Right hindlimb (tissue), 1 donor: ENCODE measurements around the gene KLK8.
"Not testable (repeated sequence)": the region's sequence is repeated elsewhere in the genome, so short reads cannot be mapped to it uniquely, and the experiment has no call there.

Experiments
- DNase-seq: peaks from one replicate; pipeline ENCODE4 v3.0.0-alpha.2; 2018

Gene KLK8

GRCh38 chr19:51016798-51017683, 15.6 kb upstream of the KLK8 start:
- no peak for DNase-seq

DNA sequence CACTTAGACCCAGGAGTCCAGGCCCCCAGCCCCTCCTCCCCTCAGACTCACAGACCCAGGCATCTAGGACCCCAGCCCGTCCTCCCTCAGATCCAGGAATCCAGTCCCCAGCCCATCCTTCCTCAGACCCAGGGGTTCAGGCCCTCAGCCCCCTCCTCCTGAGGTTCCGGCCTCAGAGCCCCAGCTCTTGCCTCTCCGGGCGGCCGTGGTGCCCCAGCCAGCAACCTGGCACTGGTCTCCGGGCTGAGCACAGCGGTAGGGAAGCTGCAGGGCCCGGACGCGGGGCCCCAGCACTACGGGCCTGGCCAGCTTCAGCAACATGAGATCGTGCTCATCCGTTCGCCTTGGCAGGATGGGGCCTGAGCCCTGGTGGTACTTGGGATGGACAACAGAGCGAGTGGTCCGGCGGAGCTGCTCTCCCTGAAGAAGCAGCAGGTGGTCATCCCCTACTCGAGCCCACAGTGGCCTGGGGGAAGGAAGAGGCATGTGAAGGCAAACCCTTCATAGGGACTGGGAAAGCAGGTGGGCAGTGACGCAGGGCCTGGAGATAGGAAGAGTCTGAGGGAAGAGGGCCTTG, 14.4 kb upstream of the KLK8 start:
- no peak for DNase-seq

DNA sequence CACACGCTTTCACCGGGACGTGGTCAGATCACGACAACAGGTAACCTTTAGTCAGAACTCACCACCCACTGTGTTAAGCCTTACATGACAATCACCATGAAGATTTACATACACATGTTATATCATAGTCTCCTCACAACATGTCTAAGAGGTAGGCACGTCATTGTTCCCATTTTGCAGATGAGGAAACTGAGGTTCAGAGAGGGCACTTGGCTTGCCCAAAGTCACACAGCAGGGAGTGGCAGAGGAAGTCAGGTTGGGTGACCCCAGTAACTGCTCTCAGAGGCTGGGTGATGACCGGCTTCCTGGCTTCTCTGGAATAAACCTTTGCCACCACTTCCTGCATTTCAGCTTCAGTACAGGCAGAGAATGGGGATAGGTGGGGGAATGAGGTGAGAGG, 12.8 kb upstream of the KLK8 start:
- DNase-seq = no peak

DNA sequence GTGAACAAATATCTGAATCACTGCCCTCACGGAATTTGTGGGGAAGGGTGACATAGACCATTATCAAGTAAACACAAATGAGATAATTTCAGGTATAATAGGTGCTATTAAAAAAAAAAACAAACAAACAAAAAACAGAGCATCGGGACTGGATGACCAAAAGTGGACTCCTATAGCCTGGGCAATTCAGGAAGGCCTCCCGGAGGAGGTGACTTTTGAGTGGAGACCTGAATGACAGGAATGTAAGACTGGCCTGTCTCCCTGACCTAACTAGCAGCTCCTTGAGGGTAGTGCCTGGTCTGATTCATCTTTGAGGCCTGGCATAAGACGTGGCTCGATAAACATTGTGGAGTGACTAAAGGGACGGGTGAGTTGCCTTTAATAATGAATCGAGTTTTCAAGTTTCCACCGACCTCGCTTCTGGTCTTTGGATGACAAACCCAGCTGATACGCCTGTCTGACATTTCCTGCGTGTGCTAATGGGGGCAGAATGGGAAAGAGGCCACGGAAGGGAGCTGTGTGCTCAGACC, 11.3 kb upstream of the KLK8 start:
- no peak for DNase-seq

DNA sequence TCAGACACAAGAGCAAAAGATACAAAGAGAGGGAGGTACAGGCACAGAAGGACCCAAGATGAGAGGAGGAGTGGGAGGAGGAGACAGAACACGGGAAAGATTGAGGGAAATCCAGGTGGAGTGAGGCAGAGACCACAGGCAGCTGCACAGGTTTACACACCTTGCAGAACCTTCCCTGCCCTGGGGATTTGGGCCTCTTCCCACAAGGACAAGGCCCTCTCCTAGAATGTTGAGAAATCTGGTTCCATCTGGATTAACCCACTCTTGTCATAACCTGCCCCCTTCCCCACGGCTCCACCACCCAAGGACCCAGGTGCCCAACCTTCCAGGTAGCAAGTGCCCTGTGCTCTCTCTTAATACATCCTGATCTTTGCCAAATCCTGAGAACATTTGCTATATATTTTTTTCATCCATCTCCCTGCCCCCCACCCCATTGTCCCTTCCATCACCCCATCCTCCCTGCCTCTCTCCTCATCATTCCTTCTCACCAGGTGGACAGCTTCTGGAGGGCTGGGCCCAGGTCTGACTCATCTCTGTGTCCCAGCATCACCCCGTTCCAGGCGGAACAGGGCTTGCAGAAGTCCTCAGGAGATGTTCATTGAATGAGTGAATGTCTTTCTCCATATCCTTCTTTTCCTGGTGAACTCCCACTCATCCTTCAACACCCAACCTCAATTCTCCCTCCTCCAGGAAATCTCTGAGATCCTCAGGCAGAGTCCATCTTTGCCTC, 8.8 kb upstream of the KLK8 start:
- no peak for DNase-seq

GRCh38 chr19:51009061-51009891, 7.9 kb upstream of the KLK8 start:
- DNase-seq = no peak

- no peak for DNase-seq
Observed at GRCh38 chr19:51007488-51007887, 6.1 kb upstream of the KLK8 start.

DNA sequence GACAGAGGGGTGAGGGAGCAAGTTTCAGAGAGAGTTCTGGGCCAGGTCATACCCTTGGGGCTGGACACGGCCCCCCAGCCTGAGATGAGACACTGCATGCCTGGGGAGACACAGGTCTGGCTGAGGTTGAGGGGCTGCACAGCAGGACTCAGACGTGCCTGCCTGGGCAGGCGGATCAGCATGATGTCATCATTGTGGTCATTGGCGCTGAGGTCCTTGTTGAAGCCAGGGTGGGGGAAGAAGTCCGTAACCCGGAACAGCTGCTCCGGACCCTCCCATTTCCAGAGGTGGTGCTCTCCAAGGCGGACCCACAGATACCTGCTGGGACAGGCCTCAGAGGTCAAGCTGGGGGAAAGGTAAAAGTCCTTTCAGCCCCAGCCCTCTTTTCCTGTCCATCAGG, 5.0 kb upstream of the KLK8 start:
- DNase-seq = no peak

DNA sequence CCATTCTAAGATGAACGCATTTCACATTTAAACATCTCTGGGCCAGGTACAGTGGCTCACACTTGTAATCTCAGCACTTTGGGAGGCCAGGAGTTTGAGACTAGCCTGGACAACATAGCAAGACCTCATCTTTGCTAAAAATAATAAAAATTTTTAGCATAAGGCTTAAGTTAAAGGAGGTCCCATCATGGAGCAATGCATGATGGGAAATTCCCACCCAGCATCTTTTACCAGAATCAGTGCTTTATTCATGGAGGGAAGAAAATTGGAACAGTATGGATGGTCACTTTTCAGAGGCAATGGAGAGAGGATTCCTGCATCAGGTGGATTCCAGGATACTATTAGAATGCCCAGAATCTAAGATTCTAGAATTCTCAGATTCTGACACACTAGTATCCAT, 3.8 kb upstream of the KLK8 start:
- no peak for DNase-seq

- no peak for DNase-seq
Observed at GRCh38 chr19:51003316-51003715, 1.9 kb upstream of the KLK8 start.

- no peak for DNase-seq
Observed at GRCh38 chr19:51002542-51003311, 1.3 kb upstream of the KLK8 start.

- DNase-seq = no peak
Observed at GRCh38 chr19:51002089-51002532, 707 bp upstream of the KLK8 start.

DNA sequence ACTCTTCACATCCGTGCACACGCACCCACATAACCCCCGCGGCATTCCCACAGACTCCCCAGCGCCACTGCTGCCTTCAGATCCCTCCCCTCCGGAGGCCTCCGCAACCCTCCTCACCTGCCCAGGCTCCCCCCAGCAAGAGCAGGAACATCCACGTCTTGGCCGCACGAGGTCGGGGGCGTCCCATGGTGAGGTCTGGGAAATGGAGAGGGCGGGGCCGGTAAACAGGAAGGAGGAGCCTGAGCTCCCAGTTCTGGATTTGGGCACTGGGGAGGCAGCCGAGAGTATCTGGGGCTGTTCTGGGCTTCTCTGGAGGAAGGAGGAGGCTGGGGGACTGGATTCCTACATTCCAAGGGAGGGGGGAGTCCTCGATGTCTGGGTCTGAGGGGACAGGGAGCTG, 423 bp downstream of the KLK8 start:
- DNase-seq = no peak

- DNase-seq = no peak
Observed at GRCh38 chr19:51000426-51000825, 978 bp downstream of the KLK8 start.

DNA sequence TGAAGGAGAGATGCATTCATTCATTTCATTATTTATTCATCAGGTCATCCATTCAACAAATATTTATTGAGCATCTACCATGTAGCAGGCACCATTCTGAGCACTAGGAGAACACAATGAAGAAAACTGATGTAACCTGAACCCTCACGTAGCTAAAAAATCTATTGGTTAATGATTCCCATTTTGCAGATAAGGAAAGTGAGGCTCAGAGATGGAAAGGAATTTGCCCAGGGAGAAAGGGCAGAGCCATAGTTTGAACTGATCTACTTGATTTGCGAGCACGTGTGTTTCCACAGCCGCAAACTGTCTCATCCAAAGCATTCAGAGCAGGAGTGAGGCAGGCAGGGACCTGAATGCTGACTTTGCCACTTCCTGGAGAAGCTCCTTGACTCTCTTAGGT, 2.7 kb downstream of the KLK8 start:
- DNase-seq = no peak

DNA sequence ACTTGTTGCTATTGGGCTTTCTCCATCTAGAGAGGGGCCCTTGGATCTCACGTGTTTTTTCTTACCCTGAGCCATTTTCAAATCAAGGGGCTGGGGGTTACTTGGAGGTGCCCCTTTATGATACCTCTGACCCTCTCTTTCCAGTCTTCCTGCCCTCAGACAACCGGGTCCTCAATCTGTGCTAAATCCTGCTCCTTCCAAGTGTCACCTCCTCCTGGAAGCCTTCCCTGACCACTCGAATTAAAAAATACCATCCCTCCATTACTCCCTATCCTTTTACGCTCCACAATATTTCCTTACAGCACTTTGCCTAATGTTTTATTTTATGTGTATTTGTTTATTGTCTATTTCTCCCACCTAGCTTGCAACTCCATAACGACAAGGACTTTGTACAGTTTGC, 3.3 kb downstream of the KLK8 start:
- DNase-seq = no peak

DNA sequence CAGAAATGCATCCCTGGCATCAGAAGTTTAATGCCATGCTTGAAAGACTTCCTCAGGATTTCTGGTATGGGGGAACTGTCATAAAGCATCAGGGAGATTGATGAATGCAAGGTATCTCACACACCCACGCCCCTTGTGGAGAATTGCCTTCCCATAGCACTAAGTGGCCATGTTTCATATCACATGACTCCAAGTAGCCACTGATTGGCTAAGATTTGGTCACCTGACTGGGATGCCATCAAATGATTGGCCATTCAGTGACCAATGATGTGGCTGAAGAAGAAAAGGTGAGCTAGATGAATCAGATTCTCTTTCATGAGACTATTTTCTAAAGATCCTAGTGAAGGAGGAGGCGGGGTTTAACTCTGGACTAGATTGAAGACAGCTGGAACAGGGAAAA, 7.3 kb downstream of the KLK8 start:
- DNase-seq = no peak

DNA sequence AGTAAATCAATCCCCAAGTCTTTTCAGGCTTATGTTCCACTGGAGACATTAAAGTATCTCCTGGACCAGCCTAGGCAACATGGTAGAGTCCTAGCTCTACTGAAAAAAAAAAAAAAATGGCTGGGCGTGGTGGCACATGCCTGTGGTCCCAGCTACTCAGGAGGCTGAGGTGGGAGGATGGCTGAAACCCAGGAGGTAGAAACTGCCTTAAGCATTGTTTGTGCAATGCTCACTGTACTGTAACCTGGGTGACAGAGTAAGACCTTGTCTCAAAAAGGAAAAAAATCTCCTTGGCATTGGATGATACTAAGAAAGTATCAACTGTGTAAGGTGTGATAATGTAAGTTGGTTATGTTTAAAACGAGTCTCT, 8.8 kb downstream of the KLK8 start:
- DNase-seq = no peak

- not testable (repeated sequence) for DNase-seq
Observed at GRCh38 chr19:50984416-50984815, 17.0 kb downstream of the KLK8 start.

DNA sequence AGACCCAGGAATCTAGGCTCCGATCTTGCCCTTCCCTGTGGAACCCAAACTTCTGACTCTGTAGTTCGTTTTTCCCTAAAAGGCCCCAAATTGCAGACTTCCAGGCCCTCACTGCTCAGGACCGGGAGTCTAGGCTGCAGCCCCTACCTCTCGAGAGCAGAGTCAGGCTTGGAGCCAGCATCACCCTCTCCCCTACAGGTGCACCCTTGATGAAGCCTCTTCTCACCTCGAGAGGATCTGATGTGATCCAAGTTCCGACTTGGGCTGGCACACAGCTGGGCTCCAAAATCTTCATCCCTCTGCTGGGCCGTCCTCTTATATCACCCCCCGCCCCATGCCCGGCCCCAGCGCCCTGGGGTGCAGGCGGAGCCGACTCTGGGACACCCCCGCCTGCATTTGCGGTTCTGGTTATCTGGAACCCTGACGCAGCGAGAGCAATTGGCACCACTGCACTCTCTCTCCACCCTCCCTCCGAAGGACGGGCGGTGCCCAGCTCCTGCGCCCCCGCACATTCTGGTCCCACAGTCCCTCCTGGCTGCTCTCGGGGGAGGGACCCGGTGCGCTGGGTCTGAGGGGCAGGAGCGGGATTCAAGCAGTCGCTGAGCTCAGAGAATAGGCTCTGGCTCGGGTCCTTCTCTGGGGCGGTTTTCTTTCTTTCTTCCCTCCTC, 17.6 kb downstream of the KLK8 start, which contains the start of gene KLK7:
KLK7 (minus strand) TSS at position 293 of the 668 bp plus-strand sequence. CDS start 1,518 bp downstream, outside the sequence.
- DNase-seq = no peak

DNA sequence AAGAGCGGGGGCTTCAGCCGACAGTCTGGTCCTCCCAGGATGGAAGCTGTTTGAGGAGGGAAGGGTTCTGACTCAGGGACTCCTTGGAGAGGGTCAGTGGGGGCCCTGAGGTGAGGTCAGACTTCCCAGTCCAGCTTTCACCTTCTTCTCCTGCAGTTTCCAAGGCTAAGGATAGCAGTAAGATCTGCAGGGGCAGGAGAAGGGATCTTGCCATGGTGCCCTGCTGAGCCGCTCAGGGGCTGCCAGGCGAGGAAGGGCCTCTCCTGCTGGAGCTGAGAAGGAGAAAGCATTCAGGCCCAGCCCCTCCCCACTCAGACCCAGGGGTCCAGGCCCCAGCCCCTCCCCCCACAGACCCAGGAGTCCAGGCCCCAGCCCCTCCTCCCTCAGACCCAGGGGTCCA, 19.2 kb downstream of the KLK8 start:
- no peak for DNase-seq
